Effector memory CD4-positive, alpha-beta T cell (primary cell): ENCODE measurements around the gene CDCA4.
A peak's percentile ranks its signal among the peaks of the same experiment; 100 is the strongest.

Experiments used
- DNase-seq, 3 donors: peaks; one replicate each; pipeline ENCODE4 v3.0.0-alpha.2; 2020
- H3K27ac ChIP-seq: 2 replicates; pipeline ENCODE4 v1.7.0; 2013; ENCODE audit warnings: mild to moderate bottlenecking, low read length, moderate library complexity; ENCODE audit not compliant: insufficient read depth, poor library complexity, severe bottlenecking
- H3K27me3 ChIP-seq: replicated peaks from 2 replicates; pipeline ENCODE4 v1.7.0; 2013; ENCODE audit warnings: mild to moderate bottlenecking, low read length; ENCODE audit not compliant: insufficient read depth, control insufficient read depth, poor library complexity, severe bottlenecking
- H3K36me3 ChIP-seq: 2 replicates; pipeline ENCODE4 v1.7.0; 2013; ENCODE audit warnings: mild to moderate bottlenecking, low read length, moderate library complexity; ENCODE audit not compliant: control insufficient read depth, insufficient read depth
- H3K4me1 ChIP-seq: 2 replicates; pipeline ENCODE4 v1.7.0; 2013; ENCODE audit warnings: low read length, mild to moderate bottlenecking; ENCODE audit not compliant: control insufficient read depth, insufficient read depth, poor library complexity, severe bottlenecking
- H3K4me3 ChIP-seq: 2 replicates; pipeline ENCODE4 v1.7.0; 2013; ENCODE audit warnings: low read length, low read depth, mild to moderate bottlenecking; ENCODE audit not compliant: insufficient read depth, poor library complexity, severe bottlenecking
- H3K9me3 ChIP-seq: 2 replicates; pipeline ENCODE4 v1.7.0; 2013; ENCODE audit warnings: mild to moderate bottlenecking, low read length, moderate library complexity; ENCODE audit not compliant: control insufficient read depth

The CDCA4 gene

GRCh38 chr14:104982548-104983230, 38.2 kb downstream of the CDCA4 start:
- Histone ChIP-seq H3K9me3 (no peaks in the 10 kb centered on the region), H3K4me3 (no peak overlapping the region), H3K27ac (no peak overlapping the region), H3K36me3 (no peaks in the 10 kb centered on the region), H3K27me3 (peaks cover 6% of the 10 kb centered on the region), H3K4me1 (peaks cover 16% of the 10 kb centered on the region)
- DNase-seq: no peak

GRCh38 chr14:104981699-104982541, 39.0 kb downstream of the CDCA4 start:
- no peak overlapping the region for H3K4me3 ChIP-seq
- peaks cover 19% of the 10 kb centered on the region for H3K4me1 ChIP-seq
- no peaks in the 10 kb centered on the region for H3K36me3 ChIP-seq
- DNase-seq: no peak
- no peaks in the 10 kb centered on the region for H3K9me3 ChIP-seq
- no peak overlapping the region for H3K27ac ChIP-seq
- peaks cover 11% of the 10 kb centered on the region for H3K27me3 ChIP-seq

GRCh38 chr14:104980611-104981531, 40.0 kb downstream of the CDCA4 start:
- Histone ChIP-seq H3K27me3 (peaks cover 18% of the 10 kb centered on the region), H3K9me3 (no peaks in the 10 kb centered on the region), H3K4me1 (peaks cover 13% of the 10 kb centered on the region), H3K4me3 (no peak overlapping the region), H3K27ac (no peak overlapping the region), H3K36me3 (no peaks in the 10 kb centered on the region)
- DNase-seq: no peak

GRCh38 chr14:104979758-104980610, 40.9 kb downstream of the CDCA4 start:
- Histone ChIP-seq H3K27ac (no peak overlapping the region), H3K4me1 (peaks cover 13% of the 10 kb centered on the region), H3K36me3 (no peaks in the 10 kb centered on the region), H3K9me3 (no peaks in the 10 kb centered on the region), H3K4me3 (no peak overlapping the region), H3K27me3 (peaks cover 18% of the 10 kb centered on the region)
- no peak for DNase-seq

- DNase-seq: no peak
- Histone ChIP-seq H3K4me1 (peaks cover 13% of the 10 kb centered on the region), H3K4me3 (no peak overlapping the region), H3K27me3 (peaks cover 18% of the 10 kb centered on the region), H3K27ac (no peak overlapping the region), H3K9me3 (no peaks in the 10 kb centered on the region), H3K36me3 (no peaks in the 10 kb centered on the region)
Measured at GRCh38 chr14:104978746-104979691, 41.9 kb downstream of the CDCA4 start.

GRCh38 chr14:104977681-104978653, 42.9 kb downstream of the CDCA4 start, which contains the start of gene AHNAK2:
TSS of gene AHNAK2 (minus strand) at chr14:104978374. CDS start at chr14:104978237, 137 bp downstream.
- peak; percentile 20 to 42 (median 33) for DNase-seq
- peaks cover 13% of the 10 kb centered on the region for H3K4me1 ChIP-seq
- H3K36me3 ChIP-seq: no peaks in the 10 kb centered on the region
- peaks cover 18% of the 10 kb centered on the region for H3K27me3 ChIP-seq
- no peaks in the 10 kb centered on the region for H3K9me3 ChIP-seq
- peak within 1 kb of the TSS; percentile 44 for H3K4me3 ChIP-seq
- no peak within 1 kb of the TSS for H3K27ac ChIP-seq

GRCh38 chr14:104977008-104977680, 43.7 kb downstream of the CDCA4 start:
- Histone ChIP-seq H3K27ac (no peak overlapping the region), H3K36me3 (no peaks in the 10 kb centered on the region), H3K4me1 (peaks cover 13% of the 10 kb centered on the region), H3K4me3 (peak overlapping the region; percentile 44), H3K27me3 (peaks cover 18% of the 10 kb centered on the region), H3K9me3 (no peaks in the 10 kb centered on the region)
- no peak for DNase-seq
